Measurements from ENCODE around the gene PCBP4.

The PCBP4 gene

DNA sequence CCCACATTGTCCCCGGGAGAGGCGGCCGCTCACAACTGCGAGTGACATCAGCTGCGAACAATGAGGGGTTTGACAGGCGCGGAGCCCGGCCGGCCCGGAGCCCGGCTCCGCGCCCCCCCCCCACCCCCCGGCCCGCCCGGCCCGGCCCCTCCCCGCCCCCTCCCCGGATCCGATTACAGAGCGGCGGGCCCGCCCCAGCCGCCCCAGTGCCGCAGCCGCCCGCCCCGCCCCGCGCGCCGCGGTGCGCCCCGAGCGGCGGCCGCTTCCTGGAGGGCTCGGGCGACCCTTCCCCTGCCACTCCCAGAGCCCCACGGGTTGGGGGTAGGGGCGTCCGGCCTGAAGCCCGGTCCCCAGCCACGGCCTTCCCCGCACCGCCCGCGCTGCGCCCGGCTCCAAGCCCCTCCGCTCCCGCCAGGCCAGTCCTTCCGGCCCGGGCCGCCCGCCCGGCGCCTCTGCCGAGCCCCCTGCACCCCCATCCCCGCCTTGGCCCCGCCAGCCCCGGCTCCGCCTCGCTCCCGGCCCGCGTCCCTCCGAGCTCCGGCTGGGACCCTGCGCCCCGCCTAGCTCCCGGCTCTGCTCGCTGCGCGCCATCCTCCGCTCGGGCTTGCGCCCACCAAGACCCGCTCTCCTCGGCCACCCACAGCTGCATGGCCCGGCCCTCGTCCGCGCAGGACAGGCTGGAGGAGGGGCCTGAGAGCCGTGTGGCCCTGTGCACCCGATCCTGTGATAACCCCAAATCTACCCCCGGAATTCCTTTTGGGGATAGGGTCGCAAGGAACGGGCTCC lies at the start of gene PCBP4:
TSS of gene PCBP4 (minus strand) at position 71 of the 786 bp plus-strand sequence. CDS start 6,214 bp downstream, outside the sequence.
- CTCF ChIA-PET, result no interaction called here
- Mint-ChIP-seq H3K9me3 (no peaks in the 10 kb centered on the region), H3K4me3 (peak within 1 kb of the TSS; percentile 82), H3K4me1 (peaks cover 26% of the 10 kb centered on the region), H3K36me3 (no peaks in the 10 kb centered on the region), H3K27me3 (peaks cover 39% of the 10 kb centered on the region), H3K27ac (peak within 1 kb of the TSS; percentile 73)
- DNase-seq, result peak; percentile 65

DNA sequence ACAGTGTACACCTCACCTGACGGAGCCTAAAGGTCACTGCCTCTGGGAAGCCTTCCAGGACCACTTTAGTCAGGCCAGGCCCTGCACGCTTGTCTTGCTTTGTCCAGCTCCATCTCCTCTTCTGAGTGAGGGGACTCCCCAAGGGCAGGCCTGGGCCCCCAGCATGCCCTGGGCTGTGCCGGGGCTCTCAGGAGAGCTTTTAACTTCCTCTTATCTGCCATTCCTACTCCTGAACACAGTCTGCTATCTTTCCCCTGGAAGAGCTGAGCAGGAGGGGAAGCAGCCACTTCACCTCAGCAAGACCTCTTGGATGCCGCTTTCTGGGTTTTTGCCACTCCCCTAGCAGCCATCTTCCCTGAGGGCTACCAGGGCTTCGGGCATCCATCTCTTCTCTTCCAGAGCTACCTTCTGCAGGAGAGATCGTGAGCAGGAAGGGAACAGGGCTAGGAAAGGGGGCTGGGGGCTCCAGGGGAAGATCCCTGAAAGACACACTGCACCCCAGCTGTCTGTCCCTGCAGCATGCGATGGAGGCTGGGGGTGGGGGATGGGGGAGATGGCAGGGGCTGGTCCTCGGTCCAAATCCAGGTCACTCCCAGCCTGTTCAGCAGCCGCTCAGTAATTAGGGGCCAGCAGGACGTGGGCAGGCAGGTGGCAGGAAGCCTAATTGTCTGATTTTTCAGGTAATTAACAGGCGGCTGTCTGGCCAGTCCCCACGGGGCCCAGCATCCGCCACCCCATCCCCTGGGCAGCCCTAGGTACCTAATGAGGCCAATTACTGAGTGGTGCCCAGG lies 48.4 kb upstream of the PCBP4 start:
- peaks cover 7% of the 10 kb centered on the region for H3K27me3 Mint-ChIP-seq
- no peak overlapping the region for H3K27ac Mint-ChIP-seq
- CTCF ChIA-PET, result interaction anchor here (3.0 kb wide), 1 partner anchor 15 kb away, joined by 15 read pairs; no protein-coding TSS in a partner anchor
- DNase-seq, result no peak
- no peaks in the 10 kb centered on the region for H3K9me3 Mint-ChIP-seq
- no peaks in the 10 kb centered on the region for H3K4me1 Mint-ChIP-seq
- H3K36me3 Mint-ChIP-seq, result no peaks in the 10 kb centered on the region
- H3K4me3 Mint-ChIP-seq, result no peak overlapping the region

DNA sequence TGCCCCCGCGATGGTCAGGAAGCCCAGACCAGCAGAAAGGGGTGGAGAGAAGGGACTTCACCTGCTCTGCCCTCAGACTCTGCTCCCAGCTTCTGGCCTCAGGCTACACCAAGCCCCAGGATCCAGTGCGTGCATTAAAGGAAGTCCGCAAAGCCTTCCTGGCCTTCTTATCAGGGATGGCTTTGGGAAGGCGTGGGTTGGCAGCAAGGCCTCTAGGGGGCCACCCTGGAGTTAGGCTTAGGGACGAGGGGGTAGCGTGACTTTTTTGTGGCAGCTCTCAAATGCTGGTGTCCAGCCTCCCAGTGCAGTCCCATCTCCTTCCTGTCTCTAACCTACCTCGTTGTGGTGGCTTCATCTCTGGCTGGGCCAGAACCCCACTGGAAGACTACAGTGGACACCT lies 47.4 kb upstream of the PCBP4 start:
- no peak for DNase-seq
- Mint-ChIP-seq H3K4me3 (no peak overlapping the region), H3K36me3 (no peaks in the 10 kb centered on the region), H3K9me3 (no peaks in the 10 kb centered on the region), H3K27ac (no peak overlapping the region), H3K4me1 (no peaks in the 10 kb centered on the region), H3K27me3 (peaks cover 7% of the 10 kb centered on the region)
- CTCF ChIA-PET, result interaction anchor here (1.1 to 3.0 kb wide), 2 partner anchors 10 to 14 kb away, joined by 3 to 15 read pairs; no protein-coding TSS in a partner anchor

DNA sequence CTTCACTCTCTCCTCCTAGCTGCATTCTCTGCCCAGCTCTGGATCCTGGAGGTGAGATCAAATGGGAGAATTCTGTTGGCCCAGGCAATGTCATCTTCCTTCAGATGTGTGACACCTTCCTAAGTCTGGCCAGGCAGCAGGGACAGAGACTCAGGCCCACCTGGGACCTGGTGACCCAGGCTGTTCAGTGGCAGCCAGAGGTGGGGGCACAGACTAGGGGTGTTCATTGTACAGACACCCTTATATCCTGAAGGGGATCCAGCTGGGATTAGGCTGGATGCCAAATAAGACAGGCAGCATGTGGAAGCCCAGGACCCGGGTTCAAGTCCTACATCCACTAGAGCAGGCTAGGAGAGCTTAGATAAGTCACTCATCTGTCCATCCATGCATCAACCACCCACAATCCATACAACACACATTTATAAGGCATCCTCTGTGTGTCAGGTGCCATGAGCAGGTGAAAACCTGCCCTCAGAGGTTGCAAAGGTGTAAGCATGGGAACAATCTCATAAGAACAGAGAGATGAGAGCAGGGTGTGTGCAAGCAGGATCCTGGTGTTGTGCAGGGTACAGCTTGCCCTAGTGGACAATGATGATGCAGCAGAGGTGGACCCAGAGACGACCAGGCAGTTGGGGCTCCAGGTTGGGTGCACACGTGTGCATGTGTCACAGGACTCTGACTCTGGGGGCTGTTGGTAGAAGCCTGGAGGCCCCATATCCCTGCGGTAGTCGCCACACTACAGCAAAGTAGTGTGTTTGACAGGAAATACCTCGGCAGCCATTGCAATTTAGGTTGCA lies 46.7 kb upstream of the PCBP4 start:
- Mint-ChIP-seq H3K27ac (no peak overlapping the region), H3K4me1 (no peaks in the 10 kb centered on the region), H3K9me3 (no peaks in the 10 kb centered on the region), H3K36me3 (no peaks in the 10 kb centered on the region), H3K4me3 (no peak overlapping the region), H3K27me3 (peaks cover 7% of the 10 kb centered on the region)
- CTCF ChIA-PET, result interaction anchor here (1.1 to 3.0 kb wide), 2 partner anchors 11 to 13 kb away, joined by 3 to 15 read pairs; no protein-coding TSS in a partner anchor
- DNase-seq, result no peak

DNA sequence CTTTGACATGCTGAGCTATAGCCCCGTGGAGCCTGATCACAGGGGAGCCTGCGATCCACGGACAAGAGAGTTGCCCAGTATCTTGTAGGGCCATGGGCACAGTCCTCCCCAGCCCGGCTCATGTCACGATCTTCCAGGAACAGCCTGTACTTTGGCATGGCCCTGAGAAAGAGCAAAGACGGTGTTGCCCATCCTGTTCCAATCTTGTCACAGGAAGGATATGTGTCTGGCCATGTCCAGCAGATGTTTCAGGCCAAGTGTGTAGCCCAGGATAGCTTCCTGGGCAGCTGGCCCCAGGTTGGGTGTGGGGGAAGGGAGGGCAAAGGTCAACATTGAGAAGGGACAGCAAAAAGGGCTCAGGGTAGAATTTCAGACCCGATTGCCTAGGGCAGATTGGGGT lies 45.4 kb upstream of the PCBP4 start:
- no peaks in the 10 kb centered on the region for H3K36me3 Mint-ChIP-seq
- no peak for DNase-seq
- H3K4me3 Mint-ChIP-seq, result no peak overlapping the region
- CTCF ChIA-PET, result interaction anchor here (0.9 kb wide), 1 partner anchor 11 kb away, joined by 3 read pairs; no protein-coding TSS in a partner anchor
- no peaks in the 10 kb centered on the region for H3K4me1 Mint-ChIP-seq
- no peaks in the 10 kb centered on the region for H3K9me3 Mint-ChIP-seq
- H3K27ac Mint-ChIP-seq, result no peak overlapping the region
- peaks cover 7% of the 10 kb centered on the region for H3K27me3 Mint-ChIP-seq

DNA sequence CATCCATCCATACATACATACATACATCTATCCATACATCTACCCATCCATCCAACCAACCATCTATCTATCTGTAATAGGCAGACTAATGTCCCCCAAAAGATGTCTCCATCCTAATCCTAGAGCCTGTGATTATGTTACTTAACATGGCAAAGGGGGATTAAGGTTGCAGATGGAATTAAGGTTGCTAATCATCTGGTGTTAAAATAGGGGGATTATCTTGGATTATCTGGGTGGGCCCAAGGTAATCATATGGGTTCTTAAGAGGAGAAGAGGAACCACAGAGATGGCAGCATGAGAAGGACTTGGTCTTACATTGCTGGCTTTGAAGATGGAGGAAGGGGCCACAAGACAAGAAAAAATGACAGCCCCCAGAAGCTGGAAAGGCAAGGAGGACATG lies 43.2 kb upstream of the PCBP4 start:
- H3K36me3 Mint-ChIP-seq, result no peaks in the 10 kb centered on the region
- peaks cover 9% of the 10 kb centered on the region for H3K4me1 Mint-ChIP-seq
- H3K27me3 Mint-ChIP-seq, result peaks cover 19% of the 10 kb centered on the region
- no peak overlapping the region for H3K4me3 Mint-ChIP-seq
- H3K27ac Mint-ChIP-seq, result peak overlapping the region; percentile 1
- CTCF ChIA-PET, result interaction anchor here (1.3 kb wide), 1 partner anchor 9 kb away, joined by 3 read pairs; no protein-coding TSS in a partner anchor
- H3K9me3 Mint-ChIP-seq, result no peaks in the 10 kb centered on the region
- no peak for DNase-seq

DNA sequence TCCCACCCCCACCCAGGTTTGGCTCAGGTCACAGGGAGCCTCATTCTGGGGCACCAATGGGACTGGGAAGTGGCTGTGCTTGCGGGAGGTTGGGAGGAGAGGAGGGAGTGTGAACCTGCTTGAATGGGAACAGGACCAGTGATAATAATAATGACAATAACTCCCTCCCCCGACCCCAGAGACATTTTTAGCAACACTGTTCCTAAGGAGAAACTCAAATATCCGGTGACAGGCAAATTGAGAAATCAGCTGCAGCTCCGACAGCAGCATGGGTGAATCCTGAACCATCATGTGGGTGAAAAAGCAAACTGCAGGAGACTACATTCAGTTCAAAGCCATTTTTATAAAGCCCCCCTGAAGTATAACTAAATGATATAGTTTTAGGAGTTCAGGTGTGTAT lies 40.0 kb upstream of the PCBP4 start:
- CTCF ChIA-PET, result interaction anchor here (0.7 to 8.7 kb wide), 2 partner anchors 113 to 132 kb away, joined by 4 to 135 read pairs; no protein-coding TSS in a partner anchor
- H3K27ac Mint-ChIP-seq, result no peak overlapping the region
- H3K36me3 Mint-ChIP-seq, result no peaks in the 10 kb centered on the region
- H3K4me3 Mint-ChIP-seq, result no peak overlapping the region
- peaks cover 13% of the 10 kb centered on the region for H3K4me1 Mint-ChIP-seq
- no peaks in the 10 kb centered on the region for H3K9me3 Mint-ChIP-seq
- DNase-seq, result no peak
- H3K27me3 Mint-ChIP-seq, result peaks cover 36% of the 10 kb centered on the region

DNA sequence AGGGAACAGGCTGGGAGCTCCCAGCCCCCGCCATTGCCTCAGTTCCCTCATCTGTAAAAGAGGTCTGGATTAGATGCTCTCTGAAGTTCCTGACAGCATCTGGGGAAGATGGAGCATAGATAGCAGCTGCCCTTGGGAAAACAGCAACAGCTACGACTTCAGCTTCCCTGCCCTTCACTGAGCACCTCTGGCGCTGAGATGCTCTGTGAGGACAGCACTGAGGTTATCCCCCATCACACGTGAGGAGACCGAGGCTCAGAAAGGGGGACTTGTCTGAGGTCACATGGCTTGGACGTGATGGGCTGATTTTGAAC lies 39.5 kb upstream of the PCBP4 start:
- Mint-ChIP-seq H3K27me3 (peaks cover 41% of the 10 kb centered on the region), H3K4me3 (no peak overlapping the region), H3K4me1 (peaks cover 15% of the 10 kb centered on the region), H3K27ac (no peak overlapping the region), H3K9me3 (no peaks in the 10 kb centered on the region), H3K36me3 (no peaks in the 10 kb centered on the region)
- no peak for DNase-seq
- CTCF ChIA-PET, result interaction anchor here (8.7 kb wide), 1 partner anchor 114 kb away, joined by 135 read pairs; no protein-coding TSS in a partner anchor

DNA sequence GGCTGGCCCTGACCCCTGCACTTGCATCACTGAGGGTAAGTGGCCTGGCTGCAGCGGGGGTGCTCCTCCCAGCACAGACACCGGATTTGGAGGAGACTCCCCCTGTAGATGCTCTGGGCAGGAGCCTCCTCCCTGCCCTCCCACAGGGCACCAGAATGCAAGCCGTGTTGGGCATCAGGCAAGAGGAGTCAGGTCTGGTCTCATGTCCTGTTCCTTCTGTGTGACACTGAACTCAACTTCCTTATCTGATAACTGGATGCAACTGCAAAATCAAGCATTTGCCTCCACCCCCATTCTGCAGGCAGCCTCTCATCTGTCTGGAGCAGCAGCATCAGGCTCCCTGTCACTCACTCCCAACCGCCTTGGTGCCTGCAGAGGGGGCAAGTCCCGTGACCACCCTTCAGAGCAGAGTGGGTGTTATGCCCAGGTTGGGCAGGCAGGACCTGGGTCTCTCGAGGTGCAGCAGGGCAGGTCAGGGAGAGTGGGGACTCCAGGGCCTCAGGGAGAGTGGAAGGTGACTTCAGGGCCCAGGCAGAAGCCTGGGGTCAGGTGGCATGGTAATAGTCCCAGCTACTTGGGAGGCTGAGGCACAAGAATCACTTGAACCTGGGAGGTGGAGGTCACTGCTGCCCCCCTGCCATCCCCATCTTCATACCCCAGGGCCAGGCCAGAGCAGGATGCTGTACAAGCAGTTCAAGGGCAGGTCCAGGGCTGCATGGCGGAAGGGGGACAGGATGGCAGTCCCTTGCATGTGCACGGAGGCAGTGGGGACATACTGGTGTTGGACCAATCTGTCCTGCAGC lies 39.0 kb upstream of the PCBP4 start:
- H3K9me3 Mint-ChIP-seq, result no peaks in the 10 kb centered on the region
- CTCF ChIA-PET, result interaction anchor here (1.0 to 8.7 kb wide), 4 partner anchors 32 to 139 kb away, joined by 4 to 135 read pairs (median 86); partner anchors contain the start of gene ABHD14B

DNA sequence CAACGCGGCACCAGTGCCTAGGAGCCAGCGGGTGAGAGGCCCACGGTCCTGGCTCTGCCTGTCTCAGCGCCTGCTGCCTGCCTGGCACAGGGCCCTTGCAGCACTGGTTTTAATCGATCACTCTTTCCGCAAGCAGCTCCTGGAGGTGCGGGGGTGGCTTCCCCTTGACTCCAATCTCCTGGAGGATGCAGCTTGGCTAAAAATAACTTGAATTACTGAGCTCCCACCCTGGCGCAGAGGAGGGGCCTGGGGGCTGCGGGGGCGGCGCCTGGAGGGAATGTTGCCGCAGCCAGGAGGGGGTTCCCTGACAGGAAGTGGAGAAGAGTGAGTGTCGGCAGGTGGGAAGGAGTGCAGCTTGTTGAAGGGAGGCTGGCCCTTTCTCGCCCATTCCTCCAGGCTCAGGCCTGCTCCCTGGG lies 38.3 kb upstream of the PCBP4 start:
- CTCF ChIA-PET, result interaction anchor here (1.0 to 8.7 kb wide), 4 partner anchors 32 to 140 kb away, joined by 4 to 135 read pairs (median 86); partner anchors contain the start of gene ABHD14B
- no peak for DNase-seq

More for the DNA sequence above, 39.0 kb upstream of the PCBP4 start:
- Mint-ChIP-seq H3K4me3 (no peak overlapping the region), H3K27ac (no peak overlapping the region), H3K27me3 (peaks cover 47% of the 10 kb centered on the region), H3K36me3 (no peaks in the 10 kb centered on the region), H3K4me1 (peaks cover 20% of the 10 kb centered on the region)
- no peak for DNase-seq

DNA sequence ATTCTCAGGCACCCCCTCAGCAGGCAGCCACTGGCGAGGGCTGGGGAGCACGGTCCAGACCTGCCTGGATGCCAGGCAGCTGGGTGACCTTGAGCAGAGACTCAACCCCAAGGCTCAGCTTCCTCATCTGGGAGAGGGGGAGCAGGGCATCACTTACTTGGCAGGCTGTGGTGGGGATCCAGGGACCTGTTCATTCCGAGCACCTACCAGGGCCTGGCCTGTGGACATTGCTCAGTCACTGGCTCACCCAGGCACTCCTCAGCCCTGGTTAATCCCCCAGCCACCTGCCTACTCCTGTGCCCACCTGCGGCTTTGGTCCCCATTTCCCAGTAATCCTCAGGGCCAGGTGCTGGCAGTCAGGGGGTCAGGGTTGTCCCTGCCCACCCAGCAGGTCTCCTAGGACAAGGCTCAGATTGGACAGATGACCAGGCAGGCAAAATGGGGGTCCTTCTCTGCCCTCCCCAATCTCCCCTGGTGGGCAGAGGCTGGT lies 37.7 kb upstream of the PCBP4 start:
- H3K9me3 Mint-ChIP-seq, result no peaks in the 10 kb centered on the region
- DNase-seq, result no peak
- peaks cover 20% of the 10 kb centered on the region for H3K4me1 Mint-ChIP-seq
- H3K4me3 Mint-ChIP-seq, result no peak overlapping the region
- CTCF ChIA-PET, result interaction anchor here (1.0 to 8.7 kb wide), 4 partner anchors 31 to 140 kb away, joined by 4 to 135 read pairs (median 86); partner anchors contain the start of gene ABHD14B
- H3K27me3 Mint-ChIP-seq, result peaks cover 50% of the 10 kb centered on the region
- no peak overlapping the region for H3K27ac Mint-ChIP-seq
- no peaks in the 10 kb centered on the region for H3K36me3 Mint-ChIP-seq

More for the DNA sequence above, 38.3 kb upstream of the PCBP4 start:
- Mint-ChIP-seq H3K4me3 (no peak overlapping the region), H3K4me1 (peaks cover 20% of the 10 kb centered on the region), H3K36me3 (no peaks in the 10 kb centered on the region), H3K27me3 (peaks cover 47% of the 10 kb centered on the region), H3K27ac (no peak overlapping the region), H3K9me3 (no peaks in the 10 kb centered on the region)

DNA sequence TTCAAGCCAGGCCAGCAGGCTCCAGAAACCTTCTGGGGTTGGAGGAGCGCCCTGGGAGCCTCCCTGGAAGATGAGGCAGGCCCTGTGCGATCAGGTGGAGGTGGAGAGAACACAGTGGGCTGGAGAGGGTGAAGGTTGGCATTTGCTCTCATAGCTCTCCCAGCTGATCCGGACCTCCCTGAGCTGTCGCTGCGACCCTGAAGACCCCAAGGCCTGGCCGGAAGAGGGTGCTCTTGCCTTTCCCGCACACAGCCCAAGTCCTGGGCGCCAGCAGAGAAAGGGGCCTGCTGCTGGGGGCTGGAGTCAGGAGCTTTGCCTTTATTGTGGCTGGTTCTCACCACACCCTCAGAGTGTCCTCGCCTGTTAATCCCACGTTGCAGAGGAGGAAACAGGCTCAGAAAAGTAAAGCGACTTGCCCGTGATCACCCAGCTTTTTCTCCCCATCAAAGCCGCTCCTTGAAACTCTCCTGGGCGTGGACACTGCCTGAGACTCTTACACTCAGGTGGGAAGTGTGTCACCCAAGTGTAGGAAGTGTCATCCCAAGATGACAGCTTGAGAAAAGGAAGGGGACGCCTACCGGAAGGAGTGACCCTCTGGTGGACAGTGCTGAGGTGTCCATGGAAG lies 37.0 kb upstream of the PCBP4 start:
- H3K27me3 Mint-ChIP-seq, result peaks cover 55% of the 10 kb centered on the region
- H3K4me3 Mint-ChIP-seq, result no peak overlapping the region
- peaks cover 20% of the 10 kb centered on the region for H3K4me1 Mint-ChIP-seq
- no peak overlapping the region for H3K27ac Mint-ChIP-seq
- CTCF ChIA-PET, result interaction anchor here (0.8 to 8.7 kb wide), 8 partner anchors 37 to 335 kb away, joined by 3 to 135 read pairs (median 4); partner anchors contain the start of genes PARP3 and RRP9
- H3K36me3 Mint-ChIP-seq, result no peaks in the 10 kb centered on the region
- DNase-seq, result no peak
- H3K9me3 Mint-ChIP-seq, result no peaks in the 10 kb centered on the region
